SW480 (cell line): ENCODE results near the gene MLEC.

Experiments
- DNase-seq: peaks from one replicate; pipeline ENCODE4 v3.0.0-alpha.2; 2016; ENCODE audit warnings: low spot score

The MLEC gene, protein sequence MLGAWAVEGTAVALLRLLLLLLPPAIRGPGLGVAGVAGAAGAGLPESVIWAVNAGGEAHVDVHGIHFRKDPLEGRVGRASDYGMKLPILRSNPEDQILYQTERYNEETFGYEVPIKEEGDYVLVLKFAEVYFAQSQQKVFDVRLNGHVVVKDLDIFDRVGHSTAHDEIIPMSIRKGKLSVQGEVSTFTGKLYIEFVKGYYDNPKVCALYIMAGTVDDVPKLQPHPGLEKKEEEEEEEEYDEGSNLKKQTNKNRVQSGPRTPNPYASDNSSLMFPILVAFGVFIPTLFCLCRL

DNA sequence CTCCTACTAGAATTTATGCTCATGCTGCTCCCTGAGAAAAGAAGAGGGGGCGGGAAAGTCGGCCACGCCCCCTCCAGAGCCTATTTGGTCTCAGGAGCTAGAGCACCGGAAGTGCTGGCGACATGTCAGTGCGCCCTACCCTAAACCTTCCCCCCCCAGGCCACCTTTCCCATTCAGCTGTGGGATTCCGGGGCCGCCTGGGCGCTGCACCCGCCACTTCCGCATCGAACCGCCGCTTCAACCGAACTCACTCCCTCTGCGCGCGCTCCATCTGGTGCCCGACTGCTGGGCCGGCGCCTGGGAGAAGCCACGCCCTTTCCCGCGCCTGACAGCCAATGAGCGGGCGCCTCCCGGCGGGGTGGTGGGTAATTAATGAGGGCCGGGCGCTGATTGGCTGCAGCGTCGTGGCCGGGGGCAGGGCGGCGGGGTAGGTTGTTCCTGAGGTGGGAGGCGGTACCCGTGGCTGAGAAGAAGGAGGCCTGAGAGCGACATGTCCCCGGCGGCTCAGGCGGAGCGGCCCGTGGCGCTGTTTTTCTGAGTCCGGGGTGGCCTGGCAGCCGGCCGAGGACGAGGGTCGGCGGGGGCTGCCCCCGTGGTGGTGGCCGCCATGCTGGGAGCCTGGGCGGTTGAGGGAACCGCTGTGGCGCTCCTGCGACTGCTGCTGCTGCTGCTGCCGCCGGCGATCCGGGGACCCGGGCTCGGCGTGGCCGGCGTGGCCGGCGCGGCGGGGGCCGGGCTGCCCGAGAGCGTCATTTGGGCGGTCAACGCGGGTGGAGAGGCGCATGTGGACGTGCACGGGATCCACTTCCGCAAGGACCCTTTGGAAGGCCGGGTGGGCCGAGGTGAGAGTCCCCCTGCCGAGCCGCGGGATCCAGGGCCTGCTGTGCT is at the start of gene MLEC:
TSS of gene MLEC (plus strand) at position 460 of the 888 bp plus-strand sequence. CDS start at position 608, 148 bp downstream.
- peak; percentile 97 for DNase-seq

DNA sequence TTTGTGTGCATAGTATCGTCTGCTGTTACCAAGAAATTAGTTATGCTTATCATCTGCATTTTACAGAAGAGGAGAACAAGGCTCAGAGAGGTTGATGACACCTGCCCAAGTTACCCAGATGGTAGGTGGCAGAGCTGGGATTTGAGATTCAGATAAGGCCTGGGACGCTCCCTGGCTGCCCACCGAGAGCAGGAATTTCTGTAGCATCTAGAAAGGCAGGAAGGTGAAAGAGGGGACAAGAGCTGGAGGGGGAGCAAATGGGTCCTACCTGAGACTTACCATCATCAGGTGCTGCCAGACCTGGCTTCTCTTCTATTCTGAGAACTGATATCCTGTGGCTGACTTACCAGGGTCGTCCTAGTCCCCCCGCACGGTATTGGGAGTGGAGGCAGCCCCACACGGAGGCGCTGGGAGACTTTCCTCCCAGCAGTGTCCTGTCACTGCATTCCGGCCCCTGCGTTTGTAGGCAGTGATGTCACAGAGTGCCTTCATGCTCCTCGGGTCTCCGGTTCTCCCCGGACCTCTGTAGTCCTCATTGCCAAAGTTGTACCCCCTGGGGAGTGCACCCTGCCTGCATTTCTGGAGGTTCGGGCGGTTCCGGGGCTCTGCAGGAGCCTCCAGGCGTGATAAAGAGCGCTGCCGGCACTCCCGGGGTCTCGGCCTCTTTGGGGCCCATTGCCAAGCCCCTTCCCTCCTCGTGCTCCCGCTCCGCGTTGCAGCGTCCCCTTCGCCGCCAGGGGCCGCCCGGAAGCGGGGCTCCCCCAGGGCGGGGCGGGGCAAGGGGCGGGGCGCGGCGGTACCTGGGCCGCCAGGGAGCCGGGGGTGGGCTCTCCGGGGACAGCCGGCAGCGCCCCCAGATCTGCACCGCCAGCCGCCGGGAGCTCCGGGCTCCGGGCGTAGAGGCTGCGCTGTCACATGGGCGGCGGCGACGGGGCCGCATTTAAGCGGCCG is 46.9 kb upstream of the MLEC start, which contains the start of gene CABP1:
TSS of gene CABP1 (plus strand) at position 856 of the 951 bp plus-strand sequence. CDS start at position 916, 60 bp downstream.
- peak; percentile 35 for DNase-seq

DNA sequence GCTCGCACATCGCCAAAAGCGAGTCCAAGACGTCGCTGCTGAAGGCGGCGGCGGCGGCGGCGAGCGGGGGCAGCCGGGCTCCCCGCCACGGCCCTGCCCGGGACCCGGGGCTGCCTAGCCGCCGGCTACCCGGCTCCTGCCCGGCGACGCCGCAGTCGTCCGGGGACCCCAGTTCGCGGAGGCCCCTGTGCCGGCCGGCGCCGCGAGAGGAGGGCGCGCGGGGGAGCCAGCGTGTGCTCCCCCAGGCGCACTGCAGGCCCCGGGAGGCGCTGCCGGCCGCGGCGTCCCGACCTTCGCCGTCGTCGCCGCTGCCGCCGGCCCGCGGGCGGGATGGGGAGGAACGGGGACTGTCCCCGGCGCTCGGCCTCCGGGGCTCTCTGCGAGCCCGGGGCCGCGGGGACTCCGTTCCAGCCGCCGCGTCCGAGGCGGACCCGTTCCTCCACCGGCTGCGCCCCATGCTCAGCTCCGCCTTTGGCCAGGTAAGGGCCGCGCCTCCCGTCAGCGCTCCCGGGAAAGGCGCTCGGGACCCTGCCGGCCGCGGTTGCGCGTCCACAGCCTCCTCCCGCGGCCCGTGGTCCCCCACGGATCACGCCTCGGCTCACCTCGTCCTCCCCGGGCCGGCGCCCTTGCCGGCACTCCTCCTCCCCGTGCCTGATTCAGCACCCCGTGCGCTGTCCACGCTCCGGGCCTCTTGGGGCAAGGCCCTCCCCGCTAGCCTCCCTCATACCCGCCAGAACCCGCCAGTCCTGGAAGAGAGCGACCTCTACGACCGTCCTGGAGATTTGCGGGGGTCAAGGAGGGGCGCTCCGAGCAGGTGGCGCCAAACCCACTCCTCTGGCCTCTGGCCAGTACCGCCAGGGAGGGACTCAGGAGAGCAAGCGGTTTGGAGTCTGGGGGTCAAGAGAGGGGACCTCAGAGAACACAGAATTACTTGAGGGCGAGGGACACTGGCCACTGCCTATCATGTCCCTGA is 45.8 kb upstream of the MLEC start:
- DNase-seq: peak; percentile 46

DNA sequence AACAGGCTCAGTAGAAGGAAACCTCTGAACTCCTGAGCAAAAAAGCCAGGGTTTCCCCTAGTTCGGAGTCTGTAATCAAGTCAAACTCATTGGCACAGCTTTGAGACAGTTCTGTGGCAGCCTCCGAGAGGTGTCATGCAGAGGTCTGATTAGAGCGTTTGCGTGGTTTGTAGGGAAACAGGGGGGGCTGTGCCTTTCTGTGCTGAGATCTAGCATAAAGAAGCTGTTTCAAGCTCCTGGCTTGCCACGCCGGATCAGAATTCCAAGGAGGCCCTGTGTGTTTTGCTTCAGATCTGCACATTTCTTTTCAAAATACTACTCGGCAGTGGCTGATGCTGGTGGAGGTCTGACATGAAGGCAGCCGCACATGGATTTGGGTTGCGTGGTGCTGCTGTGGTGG is 44.8 kb upstream of the MLEC start:
- no peak for DNase-seq

- no peak for DNase-seq
These were observed 44.1 kb upstream of the MLEC start for GRCh38 chr12:120642826-120643225.

DNA sequence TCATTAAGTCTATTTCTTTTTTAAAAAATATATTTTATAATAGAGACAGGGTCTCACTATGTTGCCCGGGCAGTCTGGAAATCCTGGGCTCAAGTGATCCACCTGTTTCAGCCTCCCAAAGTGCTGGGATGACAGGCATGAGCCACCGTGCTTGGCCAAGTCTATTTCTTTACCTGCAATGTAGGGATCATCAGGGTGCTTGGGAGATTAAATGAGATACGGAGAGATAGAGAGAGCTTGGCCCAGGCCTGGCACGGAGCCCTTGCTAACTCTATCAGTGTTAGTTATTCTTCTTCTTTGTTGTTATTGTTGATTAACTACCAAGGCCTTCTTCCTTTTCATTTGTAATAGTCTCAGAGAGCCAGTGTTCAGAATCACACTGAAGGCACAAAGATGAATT is 43.4 kb upstream of the MLEC start:
- DNase-seq: no peak

- DNase-seq: no peak
These were observed 40.9 kb upstream of the MLEC start for GRCh38 chr12:120646044-120646443.

GRCh38 chr12:120647375-120647755 is 39.6 kb upstream of the MLEC start:
- DNase-seq: no peak

- DNase-seq: no peak
These were observed 37.3 kb upstream of the MLEC start for GRCh38 chr12:120649442-120650232.

DNA sequence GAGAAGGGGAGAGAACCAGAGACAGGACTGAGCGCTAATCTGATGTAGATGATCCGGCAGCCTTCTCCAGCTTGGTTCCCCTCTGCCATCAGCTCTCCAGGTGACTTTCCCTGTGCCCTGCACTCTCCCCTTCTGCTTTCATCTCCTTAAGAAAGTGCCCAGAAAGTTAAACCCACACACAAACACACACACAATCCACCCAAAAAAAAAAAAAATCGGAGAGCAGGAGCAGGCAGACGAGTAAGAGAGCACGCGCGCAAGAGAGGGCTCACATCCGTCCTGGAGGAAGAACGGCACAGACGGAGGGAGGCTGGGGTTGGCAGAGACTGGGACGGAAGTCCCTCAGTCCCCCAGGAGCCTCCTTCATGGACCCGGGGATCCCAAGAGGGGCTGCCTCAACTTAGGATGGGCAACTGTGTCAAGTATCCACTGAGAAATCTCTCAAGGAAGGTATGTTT is 36.7 kb upstream of the MLEC start:
- DNase-seq: no peak

- DNase-seq: no peak
These were observed 35.1 kb upstream of the MLEC start for GRCh38 chr12:120651821-120652220.

DNA sequence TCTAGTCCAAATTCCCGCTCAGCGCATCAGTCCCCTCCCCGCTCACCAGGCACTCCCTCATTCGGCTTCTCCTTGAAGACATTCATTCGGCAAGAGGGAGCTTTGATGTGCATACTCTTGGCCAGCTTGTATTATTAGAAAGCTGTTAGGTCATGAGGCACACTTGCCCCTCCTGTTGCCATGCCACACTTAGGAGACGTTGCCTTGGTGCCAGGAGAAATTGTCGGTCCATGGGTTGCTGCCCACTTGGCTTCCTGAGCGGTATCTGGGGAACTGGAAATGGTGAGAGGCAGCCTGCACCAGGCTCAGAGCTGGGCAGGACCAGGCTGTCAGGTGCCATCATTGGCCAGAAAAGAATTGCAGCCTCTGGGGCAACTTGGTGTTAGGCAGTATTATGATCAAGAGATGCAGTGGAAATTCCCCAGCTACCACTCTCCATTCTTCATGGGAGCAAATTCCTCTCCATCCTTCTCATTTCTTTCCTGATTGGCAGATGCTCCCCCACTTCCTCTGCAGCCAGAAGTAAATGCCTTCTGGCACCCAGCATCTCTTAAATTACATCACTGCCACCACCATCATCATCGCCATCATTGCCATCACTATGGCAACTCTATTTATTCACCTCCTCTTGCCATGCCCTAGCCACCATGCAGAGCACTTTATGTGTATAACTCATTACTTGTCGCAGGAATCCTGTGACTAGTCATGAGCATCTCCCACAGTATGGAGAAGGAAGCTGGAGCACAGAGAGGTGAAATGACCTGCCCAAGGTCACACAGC is 34.1 kb upstream of the MLEC start:
- DNase-seq: no peak

DNA sequence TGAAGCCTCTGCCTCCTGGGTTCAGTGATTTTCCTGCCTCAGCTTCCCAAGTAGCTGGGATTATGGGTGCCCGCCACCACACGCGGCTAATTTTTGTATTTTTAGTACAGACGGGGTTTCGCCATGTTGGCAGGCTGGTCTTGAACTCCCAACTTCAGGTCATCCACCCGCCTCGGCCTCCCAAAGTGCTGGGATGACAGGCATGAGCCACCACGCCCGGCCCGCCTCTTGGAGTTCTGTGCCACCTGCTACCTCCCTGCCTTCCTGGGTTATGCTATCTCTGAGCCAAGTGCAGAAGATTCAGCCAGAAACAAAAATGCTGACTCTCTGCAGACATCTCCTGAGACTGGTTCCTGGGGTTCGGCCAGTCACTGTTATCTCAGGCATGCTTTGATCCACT is 33.3 kb upstream of the MLEC start:
- no peak for DNase-seq

- DNase-seq: no peak
These were observed 32.3 kb upstream of the MLEC start for GRCh38 chr12:120654656-120655055.

DNA sequence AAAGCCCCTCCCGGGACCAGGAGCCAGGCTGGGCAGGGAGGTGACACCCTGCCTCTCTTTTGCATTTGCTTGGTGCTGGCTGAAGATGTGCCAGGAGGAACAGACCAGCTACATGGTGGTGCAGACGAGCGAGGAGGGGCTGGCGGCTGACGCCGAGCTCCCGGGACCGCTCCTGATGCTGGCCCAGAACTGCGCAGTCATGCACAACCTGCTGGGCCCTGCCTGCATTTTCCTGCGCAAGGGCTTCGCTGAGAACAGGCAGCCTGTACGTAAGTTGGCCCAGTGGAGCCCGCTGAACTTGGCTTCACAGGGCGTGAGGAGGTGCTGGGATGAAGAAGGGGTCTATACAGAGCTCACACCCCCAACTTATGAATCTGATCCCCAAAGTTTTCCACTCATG is 30.9 kb upstream of the MLEC start:
- no peak for DNase-seq

DNA sequence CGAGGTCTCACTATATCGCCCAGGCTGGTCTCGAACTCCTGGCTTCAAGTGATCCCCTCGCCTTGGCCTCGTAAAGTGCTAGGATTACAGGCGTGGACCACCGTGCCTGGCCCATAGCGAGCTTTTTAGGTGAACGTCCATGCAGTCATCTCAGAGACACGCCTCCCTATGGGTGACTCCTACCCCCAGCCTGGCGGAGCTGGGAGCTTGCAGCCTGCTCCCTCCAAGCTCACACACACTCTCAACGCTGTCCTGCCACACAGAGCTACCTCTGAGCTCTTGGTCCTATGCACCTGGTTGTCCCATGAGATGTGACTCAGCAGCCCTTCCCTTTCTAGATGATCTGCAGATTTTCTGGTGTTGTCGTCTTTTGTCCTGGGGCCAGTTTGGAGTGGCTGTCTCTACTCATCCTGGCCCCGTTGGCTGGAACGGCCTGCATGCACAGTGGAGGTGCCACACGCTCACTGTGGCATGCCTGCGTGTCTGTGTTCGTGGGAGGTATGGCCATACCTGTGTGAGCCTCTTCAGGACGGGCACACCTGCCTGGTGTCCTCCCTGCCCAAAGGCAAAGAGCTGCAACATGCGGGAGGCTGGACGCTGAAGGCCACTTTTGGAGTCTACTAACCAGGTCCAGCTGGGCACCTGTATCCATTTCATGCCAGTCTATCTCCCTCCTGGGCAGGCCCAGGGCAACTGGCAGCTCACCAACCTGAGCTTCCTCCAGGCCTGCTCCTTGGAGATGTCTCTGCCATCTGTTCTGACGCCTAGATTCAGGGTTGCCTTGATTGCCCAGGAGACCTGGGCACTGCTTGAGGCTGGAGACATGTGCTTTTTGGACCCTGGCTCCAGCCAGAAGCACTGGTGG is 28.4 kb upstream of the MLEC start:
- no peak for DNase-seq

GRCh38 chr12:120659151-120659525 is 27.8 kb upstream of the MLEC start:
- no peak for DNase-seq

DNA sequence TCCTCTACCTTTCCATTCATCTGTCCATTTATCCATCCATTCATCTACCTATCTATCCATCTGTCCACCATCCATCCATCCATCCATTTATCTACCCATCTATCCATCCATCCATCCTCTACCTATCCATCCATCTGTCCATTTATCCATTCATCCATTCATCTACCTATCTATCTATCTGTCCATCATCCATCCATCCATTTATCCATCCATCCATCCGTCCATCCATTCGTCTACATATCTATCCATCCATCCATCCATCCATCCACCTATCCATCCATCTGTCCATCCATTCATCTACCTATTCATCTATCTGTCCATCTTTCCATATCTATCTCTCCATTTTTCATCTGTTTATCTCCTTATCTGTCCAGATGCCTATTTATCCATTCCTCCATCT is 25.5 kb upstream of the MLEC start:
- DNase-seq: no peak
